B cell (primary cell): Measurements from ENCODE around the gene PYROXD2. TPM values are rescaled to one million over a fixed set of nuclear protein-coding genes. Genes with fewer than 3 reads are reported as not detected.

Source experiments
- ATAC-seq: fragments of 200-7000 bp; cut with Tn5 transposase; one replicate; pipeline ENCODE4 v1.10.0; 2021; ENCODE audit warnings: low read depth, mild to moderate bottlenecking, moderate number of reproducible peaks, moderate library complexity
- CTCF ChIA-PET: fragments of 350-600 bp; sonication (Branson Sonifier 250); formaldehyde crosslinking; loops from one replicate; lab custom pipeline; 2021; ENCODE audit warnings: antibody characterized with exemption, inconsistent platforms; lab: Charles Lee
- POLR2A ChIA-PET: fragments of 350-600 bp; sonication (Branson Sonifier 250); formaldehyde crosslinking; loops from one replicate; lab custom pipeline; 2021; ENCODE audit warnings: antibody characterized with exemption; lab: Charles Lee
- DNase-seq: peaks from one replicate; pipeline ENCODE4 v3.0.0; 2013
- H2AFZ ChIP-seq: 2 replicates; pipeline ENCODE4 v1.6.1; 2012; ENCODE audit warnings: mild to moderate bottlenecking, low read depth, low read length; ENCODE audit not compliant: insufficient read depth, poor library complexity, severe bottlenecking
- H3K27ac ChIP-seq, 2 donors: 1 replicate in 1 of 2; 2 replicates in 1 of 2; pipeline ENCODE4 v1.5.1; 2012 to 2013; ENCODE audit warnings: low read length in 2 of 2, mild to moderate bottlenecking in 2 of 2, moderate library complexity in 1 of 2
- H3K27me3 ChIP-seq, 4 experiments: fragments of 200-600 bp in 1 of 4; sonication (generic) in 1 of 4; replicated peaks in 1 of 4; 1 replicate in 2 of 4; 2 replicates in 2 of 4; pipeline versions ENCODE4 v1.6.1 to v1.7.0; 2013 to 2016; ENCODE audit warnings: low read length in 3 of 4, mild to moderate bottlenecking in 2 of 4, mixed read lengths in 1 of 4, moderate library complexity in 1 of 4; ENCODE audit not compliant: insufficient read depth in 4 of 4, control insufficient read depth in 3 of 4; ENCODE audit errors: control extremely low read depth in 1 of 4
- H3K36me3 ChIP-seq, 2 experiments: replicated peaks in 1 of 2; 1 replicate in 1 of 2; 2 replicates in 1 of 2; pipeline versions ENCODE4 v1.6.1 to v1.7.1; 2013; ENCODE audit warnings: low read length in 1 of 2; ENCODE audit not compliant: insufficient read depth in 2 of 2, control insufficient read depth in 1 of 2; ENCODE audit errors: control extremely low read depth in 1 of 2, extremely low read depth in 1 of 2
- H3K4me1 ChIP-seq, 2 donors: fragments of 200-600 bp in 1 of 2; sonication (generic) in 1 of 2; 1 replicate in 1 of 2; 2 replicates in 1 of 2; pipeline versions ENCODE4 v1.5.1 to v1.6.1; 2013 to 2017; ENCODE audit warnings: low read length in 2 of 2; ENCODE audit not compliant: control insufficient read depth in 2 of 2, insufficient read depth in 2 of 2
- H3K4me2 ChIP-seq: replicated peaks from 2 replicates; pipeline ENCODE3; 2012; ENCODE audit warnings: mild to moderate bottlenecking, low read depth, low read length; ENCODE audit not compliant: poor library complexity, severe bottlenecking
- H3K4me3 ChIP-seq, 5 experiments: fragments of 200-600 bp in 1 of 5; sonication (generic) in 1 of 5; 1 replicate in 3 of 5; 2 replicates in 2 of 5; pipeline versions ENCODE4 v1.5.1 to v1.7.0; 2011 to 2016; ENCODE audit warnings: low read length in 4 of 5, mild to moderate bottlenecking in 4 of 5, low read depth in 2 of 5, control low read depth in 1 of 5, moderate library complexity in 1 of 5; ENCODE audit not compliant: insufficient read depth in 1 of 5; ENCODE audit errors: control extremely low read depth in 1 of 5, extremely low read depth in 1 of 5
- H3K79me2 ChIP-seq: fragments of 200-600 bp; sonication (generic); one replicate; pipeline ENCODE4 v1.6.0; 2016; ENCODE audit warnings: low read length; ENCODE audit not compliant: control insufficient read depth, insufficient read depth
- H3K9ac ChIP-seq: fragments of 200-600 bp; sonication (generic); 2 replicates; pipeline ENCODE4 v1.6.1; 2017; ENCODE audit warnings: mild to moderate bottlenecking, low read length, moderate library complexity
- H3K9me3 ChIP-seq, 3 donors: one replicate each; pipeline versions ENCODE4 v1.6.1 to v1.7.1; 2013; ENCODE audit warnings: low read length in 2 of 3; ENCODE audit not compliant: control insufficient read depth in 2 of 3, insufficient read depth in 1 of 3; ENCODE audit errors: control extremely low read depth in 1 of 3
- H4K20me1 ChIP-seq: 2 replicates; pipeline ENCODE4 v1.6.0; 2012; ENCODE audit warnings: mild to moderate bottlenecking, low read length; ENCODE audit not compliant: insufficient read depth, control insufficient read depth, poor library complexity, severe bottlenecking
- H3K27ac Mint-ChIP-seq: one replicate; pipeline ENCODE4 v1.8.0; 2021; ENCODE audit warnings: mixed read lengths
- H3K27me3 Mint-ChIP-seq: one replicate; pipeline ENCODE4 v1.8.0; 2021; ENCODE audit warnings: mixed read lengths
- H3K4me1 Mint-ChIP-seq: one replicate; pipeline ENCODE4 v1.8.0; 2021; ENCODE audit warnings: mixed read lengths
- H3K4me3 Mint-ChIP-seq: one replicate; pipeline ENCODE4 v1.8.0; 2021; ENCODE audit warnings: mixed read lengths
- H3K9me3 Mint-ChIP-seq: one replicate; pipeline ENCODE4 v1.8.0; 2022; ENCODE audit warnings: mixed read lengths; ENCODE audit not compliant: insufficient read depth
- CTCF ChIP-seq: fragments of 200-600 bp; IDR thresholded peaks from one replicate; pipeline ENCODE4 v1.8.0; 2022; ENCODE audit warnings: antibody characterized with exemption, mild to moderate bottlenecking
- EZH2 ChIP-seq: IDR thresholded peaks from 2 replicates; pipeline ENCODE4 v1.6.1; 2012; ENCODE audit warnings: borderline replicate concordance, low read depth, mild to moderate bottlenecking, moderate library complexity, low read length; ENCODE audit not compliant: insufficient read depth, poor library complexity, severe bottlenecking
- WGBS: methylation state at CpG from one replicate; pipeline ENCODE4 v1.1.5; 2013; ENCODE audit warnings: missing lambda C conversion rate; ENCODE audit not compliant: insufficient coverage; 5-methylcytosine and 5-hydroxymethylcytosine counted together
- intact Hi-C: fragments of 100-400 bp; cut with micrococcal nuclease; formaldehyde crosslinking; loops from one replicate; pipeline ENCODE4 v1.10.0; 2022
- polyA plus RNA-seq: library from polyadenylated mRNA; depleted of rRNA; stranded (reverse); fragments of >200 nt; gene quantifications from 2 replicates; pipeline ENCODE4 v1.2.3, GENCODE V29; 2012
- total RNA-seq, 2 donors: library from RNA; stranded (reverse); fragments of 120-200 nt in 1 of 2; gene quantifications; 1 replicate in 1 of 2; 2 replicates in 1 of 2; pipeline versions ENCODE4 v1.2.3 to v1.2.4, GENCODE V29; 2013 to 2022

The PYROXD2 gene
- total and polyA plus RNA-seq, 2 donors (not counting 1 experiment from before 2014, with no cell fraction given): 25.1 to 960 TPM

- CTCF ChIA-PET: no interaction called here
- Histone ChIP-seq H3K27me3 (no peaks in the 10 kb centered on the region), H4K20me1 (no peaks in the 10 kb centered on the region), H3K9me3 (peaks cover 0 to 3% (median 0%) of the 10 kb centered on the region in 3 donors), H3K4me1 (no peaks in the 10 kb centered on the region), H3K27ac (no peak overlapping the region), H2AFZ (no peak overlapping the region), H3K9ac (no peak overlapping the region), H3K4me3 (no peak overlapping the region), H3K79me2 (no peaks in the 10 kb centered on the region), H3K4me2 (no peak overlapping the region), H3K36me3 (no peaks in the 10 kb centered on the region)
- Mint-ChIP-seq H3K27ac (no peak overlapping the region), H3K9me3 (peaks cover 2% of the 10 kb centered on the region), H3K27me3 (no peaks in the 10 kb centered on the region), H3K4me1 (no peaks in the 10 kb centered on the region), H3K4me3 (no peak overlapping the region)
- WGBS: 91% methylated on average over 19 of the region's 23 CpGs
- no peak for TF ChIP-seq EZH2
- no peak for TF ChIP-seq CTCF
- ATAC-seq (no peak), DNase-seq (no peak)
- POLR2A ChIA-PET: no interaction called here
- intact Hi-C loops: no loop called here
Measured at GRCh38 chr10:98407017-98407743, 7.8 kb downstream of the PYROXD2 start.

GRCh38 chr10:98405422-98405821, 9.6 kb downstream of the PYROXD2 start:
- no peak overlapping the region for H3K27ac ChIP-seq
- no peaks in the 10 kb centered on the region for H3K4me1 ChIP-seq
- peaks cover 0 to 3% (median 0%) of the 10 kb centered on the region in 3 donors for H3K9me3 ChIP-seq
- intact Hi-C loops: no loop called here
- DNase-seq (no peak), ATAC-seq (no peak)
- Mint-ChIP-seq H3K9me3 (peaks cover 2% of the 10 kb centered on the region), H3K4me1 (no peaks in the 10 kb centered on the region), H3K27ac (no peak overlapping the region), H3K27me3 (no peaks in the 10 kb centered on the region), H3K4me3 (no peak overlapping the region)
- H3K79me2 ChIP-seq: no peaks in the 10 kb centered on the region
- 98% methylated on average over 12 of the region's 12 CpGs for WGBS
- no peak overlapping the region for H2AFZ ChIP-seq
- TF ChIP-seq CTCF (no peak), EZH2 (no peak)
- H3K27me3 ChIP-seq: no peaks in the 10 kb centered on the region
- H3K4me2 ChIP-seq: no peak overlapping the region
- ChIA-PET CTCF (no interaction called here), POLR2A (no interaction called here)
- H3K9ac ChIP-seq: no peak overlapping the region
- H4K20me1 ChIP-seq: no peaks in the 10 kb centered on the region
- no peak overlapping the region for H3K4me3 ChIP-seq
- no peaks in the 10 kb centered on the region for H3K36me3 ChIP-seq
